Stimulated activated CD8-positive, alpha-beta memory T cell treated with anti-CD3 and anti-CD28 coated beads, Interleukin-4, amount 100 ng/mL, for 24 hours (primary cell): ENCODE data around the gene ZG16B.
A peak's percentile ranks its signal among the peaks of the same experiment; 100 is the strongest.

Experiments used
- DNase-seq: peaks from one replicate; pipeline ENCODE4 v3.0.0-alpha.2; 2020; ENCODE audit warnings: low read depth

Gene ZG16B

GRCh38 chr16:2867987-2868789 is 38.1 kb downstream of the ZG16B start:
- peak; percentile 95 for DNase-seq

GRCh38 chr16:2871926-2872325 is 41.8 kb downstream of the ZG16B start:
- no peak for DNase-seq

- no peak for DNase-seq
These were observed 44.2 kb downstream of the ZG16B start for GRCh38 chr16:2874032-2874911.

- peak; percentile 49 for DNase-seq
These were observed 44.8 kb downstream of the ZG16B start for GRCh38 chr16:2874912-2875362.

- DNase-seq = no peak
These were observed 49.9 kb downstream of the ZG16B start for GRCh38 chr16:2879854-2880508.
